SU-DHL-6 (cell line): ENCODE results near the gene RXFP2.

Experiments used
- H2AFZ ChIP-seq: fragments of 200-600 bp; sonication (generic); 2 replicates; pipeline ENCODE4 v1.6.1; 2014; ENCODE audit warnings: low read depth, mild to moderate bottlenecking, moderate library complexity, mixed read lengths, antibody characterized with exemption, low read length; ENCODE audit not compliant: severe bottlenecking
- H3F3A ChIP-seq: fragments of 200-600 bp; shearing (Covaris generic); 2 replicates; pipeline ENCODE4 v1.6.0; 2016; ENCODE audit warnings: antibody characterized with exemption, mild to moderate bottlenecking; ENCODE audit not compliant: insufficient read depth
- H3K27ac ChIP-seq: fragments of 200-600 bp; sonication (generic); 2 replicates; pipeline ENCODE4 v1.5.1; 2016; ENCODE audit warnings: low read depth, mild to moderate bottlenecking, low read length, moderate library complexity, mixed read lengths
- H3K27me3 ChIP-seq: fragments of 200-600 bp; sonication (generic), shearing (Covaris generic); 2 replicates; pipeline ENCODE4 v1.6.0; 2014; ENCODE audit warnings: mild to moderate bottlenecking, low read length
- H3K36me3 ChIP-seq: fragments of 200-600 bp; sonication (generic); 2 replicates; pipeline ENCODE4 v1.6.1; 2014; ENCODE audit warnings: mild to moderate bottlenecking, low read length, mixed read lengths
- H3K4me2 ChIP-seq: fragments of 300-600, 200-600 bp; shearing (Covaris generic), sonication (generic); 2 replicates; pipeline ENCODE4 v1.6.0; 2014; ENCODE audit warnings: low read length, low read depth, mild to moderate bottlenecking; ENCODE audit not compliant: poor library complexity, severe bottlenecking
- H3K4me3 ChIP-seq: fragments of 200-600 bp; sonication (generic); 2 replicates; pipeline ENCODE4 v1.5.1; 2014; ENCODE audit warnings: antibody characterized with exemption, low read length, mild to moderate bottlenecking, mixed read lengths; ENCODE audit not compliant: insufficient read depth, poor library complexity, severe bottlenecking
- H3K79me2 ChIP-seq: fragments of 200-600 bp; sonication (generic); 2 replicates; pipeline ENCODE4 v1.6.1; 2014; ENCODE audit warnings: mild to moderate bottlenecking, low read length, moderate library complexity; ENCODE audit not compliant: insufficient read depth
- H3K9ac ChIP-seq: fragments of 200-600 bp; sonication (generic); 2 replicates; pipeline ENCODE4 v1.7.0; 2014; ENCODE audit warnings: mild to moderate bottlenecking, low read length
- H3K9me2 ChIP-seq: fragments of 200-600 bp; sonication (generic); replicated peaks from 2 replicates; pipeline ENCODE4 v1.6.1; 2014; ENCODE audit warnings: low read length; ENCODE audit not compliant: insufficient read depth
- H3K9me3 ChIP-seq: fragments of 200-600 bp; sonication (generic); 2 replicates; pipeline ENCODE4 v1.6.1; 2014; ENCODE audit warnings: low read length, mixed read lengths; ENCODE audit not compliant: insufficient read depth
- H4K20me1 ChIP-seq: fragments of 200-600 bp; sonication (generic); 2 replicates; pipeline ENCODE4 v1.6.1; 2014; ENCODE audit warnings: low read depth, mild to moderate bottlenecking, antibody characterized with exemption, low read length, moderate library complexity, mixed read lengths
- CTCF ChIP-seq: fragments of 200-600 bp; sonication (generic); IDR thresholded peaks from one replicate; pipeline ENCODE4 v1.5.1; 2017; ENCODE audit warnings: antibody characterized with exemption, mild to moderate bottlenecking, low read length, moderate library complexity; ENCODE audit not compliant: insufficient read depth, poor library complexity, severe bottlenecking
- EZH2phosphoT487 ChIP-seq: fragments of 200-600 bp; sonication (generic), shearing (Covaris generic); conservative IDR thresholded peaks from 2 replicates; pipeline ENCODE4 v1.6.1; 2018; ENCODE audit warnings: mild to moderate bottlenecking, antibody characterized with exemption, low read length, moderate library complexity, mixed read lengths

RXFP2 gene

GRCh38 chr13:31725841-31726240, 13.5 kb upstream of the RXFP2 start:
- Histone ChIP-seq H2AFZ (no peak overlapping the region), H3K27ac (no peak overlapping the region), H3K9me2 (no peaks in the 10 kb centered on the region), H3K9me3 (no peaks in the 10 kb centered on the region), H3K79me2 (no peaks in the 10 kb centered on the region), H3K9ac (no peak overlapping the region), H3K36me3 (no peaks in the 10 kb centered on the region), H3K4me2 (no peak overlapping the region), H3K27me3 (no peaks in the 10 kb centered on the region), H3K4me3 (no peak overlapping the region), H3F3A (no peaks in the 10 kb centered on the region), H4K20me1 (no peaks in the 10 kb centered on the region)
- TF ChIP-seq EZH2phosphoT487 = no peak
- no peak for TF ChIP-seq CTCF

- Histone ChIP-seq H3K4me2 (no peak overlapping the region), H3K79me2 (no peaks in the 10 kb centered on the region), H2AFZ (no peak overlapping the region), H3K36me3 (no peaks in the 10 kb centered on the region), H3K27ac (no peak overlapping the region), H3F3A (no peaks in the 10 kb centered on the region), H3K9me3 (no peaks in the 10 kb centered on the region), H4K20me1 (no peaks in the 10 kb centered on the region), H3K27me3 (no peaks in the 10 kb centered on the region), H3K9me2 (no peaks in the 10 kb centered on the region), H3K9ac (no peak overlapping the region), H3K4me3 (no peak overlapping the region)
- TF ChIP-seq CTCF (no peak), EZH2phosphoT487 (no peak)
Measured at GRCh38 chr13:31731921-31732320, 7.4 kb upstream of the RXFP2 start.

- H2AFZ ChIP-seq = no peak overlapping the region
- H3K36me3 ChIP-seq = no peaks in the 10 kb centered on the region
- H3K27ac ChIP-seq = no peak overlapping the region
- H3K9me2 ChIP-seq = no peaks in the 10 kb centered on the region
- no peaks in the 10 kb centered on the region for H4K20me1 ChIP-seq
- H3K9me3 ChIP-seq = no peaks in the 10 kb centered on the region
- H3K27me3 ChIP-seq = no peaks in the 10 kb centered on the region
- TF ChIP-seq EZH2phosphoT487 (no peak), CTCF (no peak)
- H3F3A ChIP-seq = no peaks in the 10 kb centered on the region
- H3K4me3 ChIP-seq = no peak overlapping the region
- H3K79me2 ChIP-seq = no peaks in the 10 kb centered on the region
- no peak overlapping the region for H3K4me2 ChIP-seq
- H3K9ac ChIP-seq = no peak overlapping the region
Measured at GRCh38 chr13:31733066-31733465, 6.3 kb upstream of the RXFP2 start.

- no peak overlapping the region for H3K4me3 ChIP-seq
- no peak overlapping the region for H3K27ac ChIP-seq
- no peaks in the 10 kb centered on the region for H3K36me3 ChIP-seq
- H3K79me2 ChIP-seq = no peaks in the 10 kb centered on the region
- H3K9ac ChIP-seq = no peak overlapping the region
- H3K27me3 ChIP-seq = no peaks in the 10 kb centered on the region
- no peaks in the 10 kb centered on the region for H4K20me1 ChIP-seq
- no peaks in the 10 kb centered on the region for H3K9me3 ChIP-seq
- H3K4me2 ChIP-seq = no peak overlapping the region
- no peak for TF ChIP-seq EZH2phosphoT487
- TF ChIP-seq CTCF = no peak
- H3K9me2 ChIP-seq = no peaks in the 10 kb centered on the region
- no peaks in the 10 kb centered on the region for H3F3A ChIP-seq
- H2AFZ ChIP-seq = no peak overlapping the region
Measured at GRCh38 chr13:31733647-31734046, 5.7 kb upstream of the RXFP2 start.
